ENCODE measurements around the gene NEAT1. TPM values are rescaled to one million over a fixed set of nuclear protein-coding genes. Genes with fewer than 3 reads are reported as not detected.

The NEAT1 gene
- total and polyA plus RNA-seq, 2 experiments from 2014 or later = 4.2 to 11.3 TPM

DNA sequence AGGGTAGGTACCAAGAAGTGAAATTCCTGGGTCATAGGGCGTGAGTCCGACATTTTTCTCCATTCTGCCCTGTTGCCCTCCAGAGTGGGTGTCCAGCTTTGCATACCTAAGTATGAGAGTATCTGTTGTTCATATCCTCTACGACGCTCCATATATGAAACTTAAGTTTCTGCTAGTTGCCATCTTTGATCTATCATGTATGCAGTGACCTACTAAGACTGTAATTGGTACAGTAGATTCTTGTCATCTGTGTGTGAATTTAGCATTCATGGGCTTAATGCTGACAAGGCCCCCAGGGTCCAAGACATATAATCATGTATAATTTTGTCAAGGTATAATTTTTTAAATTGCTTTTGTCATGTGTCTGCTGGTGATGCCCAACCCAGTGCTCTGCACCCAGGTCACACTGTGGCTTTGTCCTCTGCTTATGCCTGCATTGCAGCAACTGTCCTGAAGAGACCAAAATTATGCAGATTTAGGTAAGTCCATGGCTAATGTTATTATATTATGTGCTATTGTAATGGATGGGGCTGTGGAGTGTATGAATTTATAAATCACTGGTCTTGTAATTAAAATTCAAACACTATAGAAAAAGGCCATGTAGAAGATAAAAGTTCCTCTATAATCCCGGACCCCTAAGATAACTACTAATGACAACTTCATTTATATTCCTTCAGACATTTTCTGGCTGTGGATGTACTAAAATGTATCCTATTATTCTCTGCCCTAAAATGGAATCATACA is 12.2 kb downstream of the NEAT1 start:
- no peak for DNase-seq (ENCODE audit: low read depth in 1 of 2, low spot score in 1 of 2)
- H3K9me3 ChIP-seq (ENCODE audit: low read depth) = no peaks in the 10 kb centered on the region
- no peak overlapping the region for H3K27ac ChIP-seq
- no peaks in the 10 kb centered on the region for H3K27me3 ChIP-seq
- TF ChIP-seq, protein P1, sequence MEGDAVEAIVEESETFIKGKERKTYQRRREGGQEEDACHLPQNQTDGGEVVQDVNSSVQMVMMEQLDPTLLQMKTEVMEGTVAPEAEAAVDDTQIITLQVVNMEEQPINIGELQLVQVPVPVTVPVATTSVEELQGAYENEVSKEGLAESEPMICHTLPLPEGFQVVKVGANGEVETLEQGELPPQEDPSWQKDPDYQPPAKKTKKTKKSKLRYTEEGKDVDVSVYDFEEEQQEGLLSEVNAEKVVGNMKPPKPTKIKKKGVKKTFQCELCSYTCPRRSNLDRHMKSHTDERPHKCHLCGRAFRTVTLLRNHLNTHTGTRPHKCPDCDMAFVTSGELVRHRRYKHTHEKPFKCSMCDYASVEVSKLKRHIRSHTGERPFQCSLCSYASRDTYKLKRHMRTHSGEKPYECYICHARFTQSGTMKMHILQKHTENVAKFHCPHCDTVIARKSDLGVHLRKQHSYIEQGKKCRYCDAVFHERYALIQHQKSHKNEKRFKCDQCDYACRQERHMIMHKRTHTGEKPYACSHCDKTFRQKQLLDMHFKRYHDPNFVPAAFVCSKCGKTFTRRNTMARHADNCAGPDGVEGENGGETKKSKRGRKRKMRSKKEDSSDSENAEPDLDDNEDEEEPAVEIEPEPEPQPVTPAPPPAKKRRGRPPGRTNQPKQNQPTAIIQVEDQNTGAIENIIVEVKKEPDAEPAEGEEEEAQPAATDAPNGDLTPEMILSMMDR (IDR thresholded peaks at IDR 0.05; ENCODE audit: low read depth, low read length) = no peak
- no peak overlapping the region for H3K4me3 ChIP-seq
- H3K4me1 ChIP-seq (ENCODE audit: low read depth) = peaks cover 4% of the 10 kb centered on the region
- peaks cover 7% of the 10 kb centered on the region for H3K36me3 ChIP-seq

DNA sequence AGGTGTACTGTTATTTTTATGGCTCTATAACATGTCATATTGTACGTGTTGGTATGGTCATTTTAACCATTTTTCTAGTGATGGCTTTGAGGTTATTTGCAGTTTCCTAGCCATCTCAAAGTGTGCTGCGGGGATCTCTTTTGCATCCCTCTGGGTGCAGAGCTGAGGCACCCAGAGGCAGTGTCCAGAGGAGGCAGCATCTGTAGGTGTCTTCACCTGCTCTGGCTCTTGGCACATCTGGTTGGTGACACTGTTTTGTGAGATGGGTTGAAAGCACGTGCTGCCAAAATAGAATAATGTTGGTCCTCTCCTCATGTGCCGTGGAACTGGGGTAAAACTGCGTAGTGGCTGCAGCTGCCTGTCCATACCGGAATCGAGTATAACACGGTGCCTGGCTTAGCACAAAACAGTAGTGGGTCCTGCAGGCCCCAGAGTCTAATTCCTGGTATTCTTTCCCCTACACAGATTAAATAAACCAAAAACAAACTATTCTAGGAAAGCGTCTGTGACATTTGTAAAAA is 12.9 kb downstream of the NEAT1 start:
- peaks cover 7% of the 10 kb centered on the region for H3K36me3 ChIP-seq
- no peak overlapping the region for H3K27ac ChIP-seq
- DNase-seq (ENCODE audit: low read depth in 1 of 2, low spot score in 1 of 2) = no peak
- H3K4me1 ChIP-seq (ENCODE audit: low read depth) = no peaks in the 10 kb centered on the region
- no peaks in the 10 kb centered on the region for H3K9me3 ChIP-seq (ENCODE audit: low read depth)
- H3K4me3 ChIP-seq = no peak overlapping the region
- TF ChIP-seq, protein P1 (IDR thresholded peaks at IDR 0.05; ENCODE audit: low read depth, low read length) = no peak
- H3K27me3 ChIP-seq = no peaks in the 10 kb centered on the region

DNA sequence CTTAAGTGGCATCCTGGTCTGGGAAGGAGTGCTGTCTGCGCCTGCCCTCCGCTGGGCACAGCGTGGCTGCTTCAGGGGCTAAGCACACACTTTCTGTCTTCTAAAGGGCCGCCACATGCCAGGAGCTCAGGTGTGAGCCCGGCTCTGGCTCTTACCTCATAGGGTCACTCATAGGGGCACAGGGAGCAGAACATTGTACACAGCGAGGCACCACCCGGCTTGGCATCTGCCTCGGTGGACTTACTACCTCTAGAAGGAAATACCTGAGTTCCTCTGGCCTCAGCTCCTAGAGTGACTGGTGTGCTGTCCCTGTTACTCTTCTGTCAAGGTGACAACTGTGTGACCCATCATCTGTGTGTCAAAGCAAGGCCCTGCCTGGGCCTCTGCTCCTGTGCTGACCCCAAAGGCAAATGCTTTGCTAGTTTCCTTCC is 13.4 kb downstream of the NEAT1 start:
- H3K27me3 ChIP-seq = no peaks in the 10 kb centered on the region
- H3K4me3 ChIP-seq = no peak overlapping the region
- H3K4me1 ChIP-seq (ENCODE audit: low read depth) = no peaks in the 10 kb centered on the region
- H3K9me3 ChIP-seq (ENCODE audit: low read depth) = no peaks in the 10 kb centered on the region
- H3K36me3 ChIP-seq = peaks cover 7% of the 10 kb centered on the region
- peak in 1 of 2 donors; percentile 35 for DNase-seq (ENCODE audit: low read depth in 1 of 2, low spot score in 1 of 2)
- TF ChIP-seq, protein P1 (IDR thresholded peaks at IDR 0.05; ENCODE audit: low read depth, low read length) = no peak
- H3K27ac ChIP-seq = no peak overlapping the region

DNA sequence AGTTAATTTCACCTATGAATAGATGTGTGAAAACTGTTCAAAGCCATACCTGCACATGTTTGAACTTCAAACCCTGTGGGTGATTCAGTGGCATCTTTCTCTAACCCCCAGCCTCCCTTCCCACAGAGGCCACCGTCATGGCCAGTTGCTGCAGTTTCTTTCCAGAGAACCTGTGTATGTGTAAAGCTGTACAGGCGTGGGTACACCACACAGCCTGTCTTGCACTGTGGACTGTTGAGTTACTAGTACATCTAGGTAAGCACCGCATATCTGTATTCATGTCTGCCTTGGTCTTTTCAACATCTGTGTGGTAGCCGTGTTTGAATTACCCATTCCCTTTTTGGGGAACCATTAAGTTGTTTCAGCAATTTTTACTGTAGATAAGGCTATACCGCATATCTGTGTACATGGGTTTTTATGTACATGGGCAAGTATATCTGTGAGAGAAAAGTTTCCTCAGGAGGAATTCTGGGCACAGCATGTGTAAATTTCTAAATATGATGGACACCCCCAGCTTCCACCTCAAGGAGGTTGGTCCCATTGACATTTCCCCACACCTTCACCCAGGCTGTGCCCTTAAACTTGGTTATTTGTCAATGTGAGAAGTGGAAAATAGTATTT is 13.9 kb downstream of the NEAT1 start:
- peaks cover 7% of the 10 kb centered on the region for H3K36me3 ChIP-seq
- H3K27me3 ChIP-seq = no peaks in the 10 kb centered on the region
- TF ChIP-seq, protein P1 (IDR thresholded peaks at IDR 0.05; ENCODE audit: low read depth, low read length) = no peak
- DNase-seq (ENCODE audit: low read depth in 1 of 2, low spot score in 1 of 2) = peak in 1 of 2 donors; percentile 48
- H3K27ac ChIP-seq = no peak overlapping the region
- H3K9me3 ChIP-seq (ENCODE audit: low read depth) = no peaks in the 10 kb centered on the region
- H3K4me3 ChIP-seq = no peak overlapping the region
- H3K4me1 ChIP-seq (ENCODE audit: low read depth) = no peaks in the 10 kb centered on the region

DNA sequence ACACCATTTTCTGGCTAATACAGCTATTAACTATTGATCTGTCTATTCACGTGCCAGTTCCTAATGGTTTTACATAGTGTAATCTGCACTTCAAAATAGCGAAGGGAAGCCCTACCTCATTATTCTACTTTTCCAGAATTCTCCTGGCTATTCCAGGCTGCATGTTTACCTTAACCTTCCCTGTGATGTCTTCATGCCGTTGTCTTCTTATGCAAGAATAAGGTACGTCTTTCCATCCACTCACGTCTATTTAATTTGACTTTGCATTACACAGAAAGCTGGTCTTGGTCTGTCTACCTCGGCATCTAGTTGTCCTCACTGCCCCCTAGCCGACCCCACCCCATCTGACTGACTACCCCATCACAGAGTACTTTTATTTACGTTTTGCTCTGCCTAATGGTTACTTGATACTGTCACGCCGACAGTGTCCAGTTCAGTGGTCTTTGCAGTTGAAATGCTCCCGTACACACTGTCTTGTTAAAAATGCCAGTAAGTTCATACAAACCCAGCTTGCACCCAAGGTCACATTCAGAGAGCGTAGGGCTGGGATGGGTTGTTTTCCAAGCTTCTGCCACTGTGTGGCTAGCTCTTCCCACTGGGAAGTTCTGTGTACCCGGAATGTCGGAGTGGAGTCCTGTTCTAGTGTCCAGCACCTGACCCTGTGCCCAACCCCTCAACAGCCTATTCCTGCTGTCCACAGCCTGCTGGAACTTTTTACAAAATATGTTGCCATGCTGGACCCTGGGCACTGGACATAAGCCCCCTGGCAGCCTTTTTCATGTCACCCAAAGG is 15.0 kb downstream of the NEAT1 start:
- H3K9me3 ChIP-seq (ENCODE audit: low read depth) = no peaks in the 10 kb centered on the region
- H3K4me3 ChIP-seq = no peak overlapping the region
- H3K27ac ChIP-seq = no peak overlapping the region
- DNase-seq (ENCODE audit: low read depth in 1 of 2, low spot score in 1 of 2) = peak in 1 of 2 donors; percentile 32
- H3K4me1 ChIP-seq (ENCODE audit: low read depth) = no peaks in the 10 kb centered on the region
- peaks cover 7% of the 10 kb centered on the region for H3K36me3 ChIP-seq
- TF ChIP-seq, protein P1 (IDR thresholded peaks at IDR 0.05; ENCODE audit: low read depth, low read length) = no peak
- no peaks in the 10 kb centered on the region for H3K27me3 ChIP-seq

All from cardiac muscle cell (in vitro differentiated cells and primary cell).